GM19372 (cell line): ENCODE data around the gene FAM234B.

ENCODE experiments used
- ATAC-seq: cut with Tn5 transposase; IDR thresholded peaks from one replicate; pipeline ENCODE4 v1.9.1; 2021; ENCODE audit warnings: mild to moderate bottlenecking, low read depth, moderate library complexity; ENCODE audit not compliant: unreplicated experiment

The FAM234B gene

DNA sequence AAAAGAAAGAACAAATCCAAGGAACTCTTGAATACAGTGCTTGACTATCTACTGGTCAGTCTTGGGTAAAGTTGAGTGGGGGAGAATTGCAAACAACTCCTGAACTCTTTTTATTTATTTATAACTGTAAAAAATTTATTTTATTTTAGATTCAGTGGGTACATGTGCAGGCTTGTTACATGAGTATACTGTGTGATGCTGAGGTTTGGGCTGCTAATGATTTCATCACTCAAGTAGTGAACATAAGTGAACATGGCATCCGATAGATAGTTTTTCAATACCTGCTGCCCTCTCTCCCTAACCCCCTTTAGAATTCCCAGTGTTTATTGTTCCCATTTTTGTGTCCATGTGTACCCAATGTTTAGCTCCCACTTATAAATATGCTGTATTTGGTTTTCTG is 62.5 kb downstream of the FAM234B start:
- ATAC-seq, result no peak

DNA sequence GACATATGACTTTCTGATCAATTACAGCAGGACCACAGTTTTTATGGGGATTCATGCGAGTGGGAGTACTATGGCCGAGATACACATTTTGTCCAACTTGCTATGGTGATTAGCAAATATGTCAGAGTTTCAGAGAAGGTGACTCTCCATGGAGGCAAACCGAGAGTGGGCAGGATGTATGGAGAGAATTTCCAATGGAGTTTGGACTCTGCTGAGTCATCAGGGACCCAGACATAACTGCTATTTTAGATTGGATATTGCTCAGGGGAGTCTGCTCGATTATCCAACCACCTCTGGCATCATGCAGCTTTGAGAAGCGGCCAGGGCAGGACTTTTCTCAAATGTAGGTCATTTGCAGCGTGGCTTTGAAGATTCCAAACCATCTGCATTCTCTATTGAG is 68.8 kb downstream of the FAM234B start:
- no peak for ATAC-seq

DNA sequence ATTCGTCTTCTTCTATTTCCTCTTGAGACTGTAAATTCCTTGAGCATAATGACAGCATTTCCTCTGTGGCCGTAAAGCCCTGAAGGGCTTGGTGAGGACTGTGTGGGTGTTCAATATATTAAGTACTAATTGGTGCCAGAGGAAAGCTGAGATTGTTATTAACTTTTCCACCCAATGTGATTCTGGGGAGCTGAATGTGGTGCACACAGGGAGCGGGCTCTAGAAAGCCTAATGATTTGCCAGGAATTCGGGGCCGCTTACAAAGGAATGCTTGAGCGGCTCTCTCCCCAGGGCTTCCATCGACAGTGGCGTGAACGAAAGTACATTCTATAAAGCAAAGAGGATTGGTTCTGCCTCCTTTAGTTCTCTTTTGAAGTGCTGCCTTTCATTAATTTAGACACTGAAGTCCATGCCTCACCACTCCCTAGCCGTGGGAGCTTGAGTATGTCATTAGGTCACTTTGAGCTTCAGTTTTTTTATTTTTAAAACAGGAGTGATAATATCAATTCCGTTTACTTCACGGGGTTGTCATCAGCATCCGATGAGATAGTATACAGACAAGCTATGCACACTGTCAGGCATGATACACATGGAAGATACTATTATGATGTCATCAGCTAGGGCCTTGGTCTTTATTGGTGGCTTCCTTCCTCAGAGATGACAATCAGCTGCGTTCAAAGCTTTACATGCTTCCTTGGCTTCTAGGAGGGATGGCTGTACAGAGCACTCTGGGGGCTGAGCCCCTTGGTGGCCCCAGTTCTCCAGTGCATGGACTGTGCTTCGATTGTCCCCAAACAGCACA is 70.3 kb downstream of the FAM234B start:
- ATAC-seq, result no peak

DNA sequence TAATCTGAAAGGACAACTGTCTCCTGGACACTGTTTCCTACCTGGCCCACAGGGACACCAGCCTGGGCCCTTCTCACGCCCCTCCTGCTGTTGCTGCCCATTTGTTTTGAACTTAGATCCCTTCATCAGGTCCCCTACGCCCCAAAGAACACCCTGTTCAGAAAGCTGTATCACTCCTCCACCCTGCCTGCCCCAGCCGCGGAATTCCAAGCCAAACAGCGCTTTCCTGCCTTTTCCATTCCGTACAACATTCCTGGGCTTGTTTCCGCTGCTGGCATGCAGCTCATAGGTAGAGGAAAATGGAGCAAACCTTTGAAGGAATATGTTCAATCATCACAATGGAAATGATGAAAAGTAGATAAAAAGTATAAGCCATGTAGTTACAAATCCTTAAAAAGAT is 72.1 kb downstream of the FAM234B start:
- ATAC-seq, result no peak

DNA sequence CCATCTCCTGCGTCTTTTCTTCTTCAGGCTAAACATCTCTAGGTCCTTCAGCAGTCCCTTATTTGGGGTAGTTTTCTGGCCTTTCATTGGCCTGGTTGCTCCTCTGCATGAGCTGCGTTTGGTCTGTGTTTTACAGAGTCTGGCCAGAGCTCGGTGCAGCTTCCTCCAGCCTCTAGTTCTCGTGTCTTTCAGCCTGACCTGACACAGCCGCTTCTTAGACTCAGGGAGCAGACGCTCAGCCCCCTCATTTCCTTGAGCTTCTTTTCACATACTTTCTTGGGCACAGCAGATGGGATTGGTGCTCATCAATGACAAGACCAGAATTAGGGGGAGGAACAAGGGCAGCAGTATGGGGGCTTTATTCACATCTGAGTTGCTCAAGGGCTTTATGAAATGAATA is 72.8 kb downstream of the FAM234B start:
- no peak for ATAC-seq

DNA sequence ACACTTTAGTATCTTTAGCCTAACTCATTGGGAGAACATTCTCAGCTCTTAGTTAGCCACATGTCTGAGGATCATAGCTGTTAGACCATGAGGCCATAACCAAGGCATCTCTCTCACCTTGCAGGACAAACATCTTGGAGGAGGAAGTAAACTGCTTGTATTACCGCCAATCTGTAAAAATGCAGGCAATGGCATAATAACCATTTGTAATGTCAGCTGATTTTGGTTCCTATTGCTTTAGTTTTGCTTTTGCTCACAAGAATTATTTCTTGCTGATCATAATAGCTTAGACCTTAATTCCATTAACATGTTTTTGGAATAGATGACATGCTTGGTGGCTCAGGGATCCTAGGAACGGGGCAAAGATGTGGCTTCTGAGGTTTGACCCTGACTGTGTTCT is 75.6 kb downstream of the FAM234B start:
- no peak for ATAC-seq

DNA sequence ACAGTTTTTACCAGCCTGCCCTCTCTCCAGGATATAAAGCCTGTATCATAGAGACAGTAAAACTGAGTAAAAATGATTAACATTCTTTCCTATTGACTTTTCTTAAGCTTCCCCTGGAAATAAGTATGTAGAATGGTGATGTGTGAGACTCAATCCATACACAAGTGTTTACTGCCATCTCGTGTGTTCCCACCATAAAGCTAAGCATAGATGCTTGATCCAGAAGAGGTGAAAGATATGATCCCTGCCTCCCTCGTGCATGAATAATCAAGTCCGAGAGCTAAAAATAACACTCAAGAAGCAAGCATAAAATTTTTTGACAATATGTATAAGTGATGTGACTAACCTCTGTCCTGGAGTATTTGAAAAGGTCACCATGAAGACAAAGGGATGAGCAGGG is 76.2 kb downstream of the FAM234B start:
- no peak for ATAC-seq

DNA sequence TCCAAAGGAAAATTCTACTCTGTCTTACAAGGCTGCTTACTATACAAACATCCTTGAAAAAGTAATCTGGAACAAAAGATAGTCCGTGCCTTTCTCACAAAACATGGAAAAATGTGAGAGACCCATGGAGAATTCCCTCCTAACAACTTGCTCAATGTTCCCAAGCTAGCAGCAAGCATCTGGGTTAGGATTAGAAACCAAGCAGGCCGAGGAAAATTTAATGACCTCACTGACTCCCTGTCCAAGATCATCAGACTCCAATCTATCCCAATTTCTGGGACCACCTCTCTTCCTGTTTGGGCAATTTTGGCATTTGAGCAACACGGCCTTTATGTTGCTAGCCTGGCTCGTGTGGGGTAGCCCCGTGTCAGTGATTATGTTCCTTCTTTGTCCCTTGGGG is 77.4 kb downstream of the FAM234B start:
- ATAC-seq, result no peak

DNA sequence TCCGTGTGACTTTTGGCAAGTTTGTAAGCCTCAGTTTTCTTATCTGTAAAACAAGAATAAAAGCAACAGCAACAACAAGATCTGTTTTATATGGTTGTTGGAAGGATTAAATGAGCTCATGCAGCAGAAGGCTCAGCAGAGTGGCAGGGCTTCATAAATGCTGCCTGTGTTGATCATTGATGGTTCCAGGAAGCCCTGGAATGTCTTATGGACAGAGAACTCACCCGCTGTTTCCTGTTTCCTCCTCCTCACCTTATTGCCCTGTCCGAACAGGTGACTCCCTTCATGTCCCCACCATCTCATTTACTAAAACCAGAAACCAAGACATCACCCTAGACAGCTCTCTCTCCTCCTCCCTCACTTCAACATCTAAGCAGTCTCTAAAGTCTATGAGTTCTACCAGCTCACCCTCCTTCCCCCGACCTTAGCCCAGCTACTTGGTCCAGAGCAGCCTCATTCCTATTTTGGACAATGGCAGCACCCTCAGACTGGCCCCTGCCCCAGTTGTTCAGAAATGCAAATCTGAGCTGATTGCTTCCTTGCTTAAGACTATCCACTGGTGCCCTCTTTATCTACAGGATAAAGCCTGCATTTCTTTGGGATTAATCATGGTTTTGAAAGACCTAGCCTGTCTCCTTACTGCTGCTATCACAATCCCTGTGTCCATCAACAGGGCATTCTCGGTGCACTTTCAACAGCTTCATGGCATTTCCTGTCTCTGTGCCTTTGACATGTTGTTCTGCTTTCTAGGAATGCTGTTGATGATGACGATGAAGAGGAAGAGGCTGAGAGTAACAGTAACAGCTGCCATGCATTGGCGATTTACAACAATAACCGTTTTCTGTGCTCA is 80.7 kb downstream of the FAM234B start:
- ATAC-seq, result no peak

DNA sequence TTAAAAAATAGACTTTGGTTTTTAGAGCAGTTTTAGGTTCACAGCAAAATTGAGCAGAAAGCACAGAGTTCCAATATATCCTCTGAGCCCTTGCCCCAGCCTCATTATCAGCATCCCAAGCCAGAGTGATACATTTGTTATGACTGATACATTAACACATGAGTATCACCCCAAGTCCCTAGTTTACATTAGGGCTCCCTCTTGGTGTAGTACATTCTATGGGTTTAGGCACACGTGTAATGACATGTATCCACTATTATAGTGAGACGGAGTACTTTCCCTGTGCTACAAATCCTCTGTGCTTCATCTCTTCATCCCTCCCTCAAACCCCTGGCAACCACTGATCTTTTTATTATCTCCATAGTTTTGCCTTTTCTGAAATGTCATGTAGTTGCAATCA is 81.8 kb downstream of the FAM234B start:
- no peak for ATAC-seq

DNA sequence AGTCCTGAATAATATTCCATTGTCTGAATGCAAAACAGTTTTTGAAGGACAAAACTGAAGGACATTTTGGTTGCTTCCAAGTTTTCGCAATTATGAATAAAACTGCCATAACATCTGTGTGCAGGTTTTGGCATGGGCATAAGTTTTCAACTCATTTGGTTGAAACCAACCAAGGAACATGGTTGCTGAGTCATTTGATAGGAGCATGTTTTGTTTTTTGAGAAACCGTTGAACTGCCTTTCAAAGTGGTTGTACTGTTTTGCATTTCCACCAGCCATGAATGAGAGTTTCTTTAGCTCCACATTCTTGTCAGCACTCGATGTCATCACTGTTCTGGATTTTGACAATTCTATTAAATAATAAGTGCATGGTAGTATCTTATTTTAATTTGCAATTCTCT is 82.3 kb downstream of the FAM234B start:
- ATAC-seq, result no peak

DNA sequence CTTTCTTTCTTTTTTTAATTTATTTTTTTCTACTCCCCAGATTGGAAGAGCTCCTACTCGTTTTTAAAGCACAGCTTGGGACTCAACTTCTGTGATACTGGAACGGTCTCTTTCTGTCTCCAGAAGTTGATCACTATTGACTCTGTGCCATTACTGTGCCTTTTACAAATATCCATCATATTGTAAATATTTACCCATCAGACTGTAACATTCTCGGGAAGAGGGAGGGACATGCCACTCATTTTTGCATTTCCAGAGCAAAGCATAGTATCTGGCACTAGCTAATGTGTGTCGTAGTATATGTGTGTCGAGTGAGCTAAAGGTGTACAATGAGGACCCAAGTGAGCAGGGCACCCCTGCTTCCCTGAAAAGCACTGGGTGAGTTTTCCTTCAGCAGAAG is 83.3 kb downstream of the FAM234B start:
- no peak for ATAC-seq

DNA sequence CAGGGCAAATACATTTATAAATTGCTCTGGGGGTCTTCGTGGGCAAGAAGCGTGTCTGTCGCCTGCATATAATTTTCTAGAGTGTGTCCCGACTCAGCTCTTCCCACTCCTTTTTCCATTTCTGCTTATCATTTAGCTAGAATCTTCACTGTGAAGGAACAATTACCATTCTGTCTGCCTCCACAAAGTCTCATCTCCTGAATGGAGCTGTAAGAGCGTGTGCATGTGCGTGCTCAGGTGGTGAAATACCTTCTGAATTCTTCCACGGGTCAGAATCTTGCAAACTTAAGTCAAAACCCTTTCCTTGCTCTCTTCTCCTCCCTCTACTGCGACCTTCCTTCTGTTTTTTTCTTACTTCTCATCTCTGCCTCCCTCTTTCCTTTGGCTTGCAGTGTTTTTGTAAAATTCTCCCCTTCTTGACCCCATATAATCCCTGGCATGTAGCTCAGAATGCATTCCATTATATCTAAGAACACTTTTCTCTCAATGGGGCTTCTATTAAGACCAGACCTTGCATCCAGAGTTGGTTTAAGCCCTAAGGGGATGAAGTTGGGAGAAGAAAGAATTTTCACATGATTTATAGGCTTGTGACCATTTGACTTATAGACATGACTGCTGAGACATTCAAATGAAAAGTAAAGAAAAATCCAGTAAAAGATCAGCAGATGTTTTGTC is 84.2 kb downstream of the FAM234B start:
- ATAC-seq, result no peak

DNA sequence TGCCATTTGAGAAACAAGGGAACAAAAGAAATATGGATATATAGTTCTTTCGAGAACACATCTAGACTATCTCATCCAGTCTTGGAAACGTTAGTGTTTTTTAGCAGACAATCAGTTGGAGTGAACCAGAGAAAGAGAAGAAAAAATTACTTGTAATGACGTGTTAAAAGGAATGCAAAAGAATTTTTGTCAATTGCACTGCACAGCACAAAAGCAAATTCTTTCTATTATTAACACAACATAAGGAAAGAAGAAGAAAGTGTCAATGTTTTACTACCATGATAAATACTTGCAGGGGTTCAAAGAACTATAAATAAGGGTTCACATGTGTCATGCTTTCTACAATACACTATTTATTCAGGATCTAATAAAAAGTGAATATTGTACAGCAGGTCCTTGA is 86.8 kb downstream of the FAM234B start:
- no peak for ATAC-seq
